Fibroblast of skin of scalp (primary cell): ENCODE results near the gene VAC14.

Experiments
- DNase-seq: peaks from one replicate; pipeline ENCODE4 v3.0.0-alpha.2; 2013

Gene VAC14

DNA sequence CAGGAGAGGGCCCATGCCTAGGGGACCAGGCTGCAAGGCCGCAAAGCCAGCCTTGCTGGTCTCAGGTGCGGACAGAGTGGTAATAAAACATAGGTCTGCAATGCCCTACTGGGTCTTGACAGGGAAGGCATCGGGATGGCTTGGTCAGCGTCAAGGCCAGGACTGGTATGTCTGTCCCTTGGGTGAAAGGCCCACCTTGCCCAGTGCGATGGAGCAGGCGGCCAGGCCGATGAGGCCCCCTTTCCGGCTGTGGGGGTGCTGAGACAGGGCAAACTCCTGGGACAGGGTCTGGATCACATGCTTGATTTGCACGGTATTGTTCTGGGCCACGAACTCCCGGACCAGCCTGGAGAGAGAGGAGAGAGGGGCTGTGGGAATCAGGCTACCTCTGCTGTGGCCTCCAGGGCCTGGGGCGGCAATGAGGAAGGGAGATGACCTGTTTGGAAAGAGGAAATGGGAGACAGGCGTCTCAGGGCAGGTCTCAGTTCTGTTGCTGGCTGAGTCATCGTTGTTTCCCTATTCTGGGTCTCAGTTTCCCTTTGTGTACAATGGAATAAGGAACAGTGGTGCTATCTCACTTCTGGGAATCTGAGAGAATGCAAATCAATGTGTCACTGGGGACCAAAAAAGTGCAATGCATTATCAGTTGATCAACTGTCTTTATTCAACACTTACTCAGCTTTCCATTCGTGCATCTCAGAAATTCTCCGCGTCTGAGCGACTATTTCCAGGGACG is 14.8 kb downstream of the VAC14 start:
- no peak for DNase-seq

DNA sequence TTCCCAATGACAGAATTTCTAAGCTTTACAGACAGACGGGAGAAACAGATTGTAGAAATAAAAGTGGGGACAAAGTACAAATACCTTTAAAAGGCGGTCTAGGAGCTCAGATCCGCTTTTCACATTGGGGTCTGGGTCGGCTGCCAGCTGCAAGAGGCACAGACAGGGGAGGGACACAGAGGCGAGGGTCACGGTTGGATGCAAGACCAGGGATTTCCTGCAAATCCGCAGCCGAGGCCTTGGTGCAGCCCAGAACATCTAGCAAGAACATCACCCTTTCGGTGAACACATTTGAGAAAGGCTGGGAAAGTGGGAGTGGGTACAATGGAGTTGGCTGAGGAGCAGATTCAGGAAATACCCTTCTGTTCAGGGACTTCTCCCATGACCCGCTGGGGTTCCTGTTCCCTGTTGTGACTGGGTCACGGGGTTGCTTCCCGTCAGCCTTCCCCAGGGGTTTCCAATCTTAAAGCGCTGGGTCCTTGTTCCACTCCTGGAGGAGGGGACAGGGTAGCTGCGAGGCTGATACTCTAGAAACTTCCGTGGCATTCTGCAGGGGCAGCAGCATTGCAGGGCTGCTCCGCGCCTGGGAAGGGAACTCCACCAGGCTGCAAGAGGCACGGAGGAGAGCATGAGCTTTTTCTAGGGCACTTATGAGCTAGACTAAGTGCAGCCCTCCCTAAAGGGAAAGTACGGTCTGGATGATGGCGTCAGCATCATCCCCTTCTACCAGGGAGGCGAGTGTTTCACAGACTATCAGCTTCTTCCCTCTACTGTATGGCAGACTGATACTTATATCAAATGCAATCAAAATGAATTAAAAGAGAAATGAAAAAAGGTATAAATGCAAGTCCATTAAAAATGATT is 16.0 kb downstream of the VAC14 start:
- DNase-seq: no peak

DNA sequence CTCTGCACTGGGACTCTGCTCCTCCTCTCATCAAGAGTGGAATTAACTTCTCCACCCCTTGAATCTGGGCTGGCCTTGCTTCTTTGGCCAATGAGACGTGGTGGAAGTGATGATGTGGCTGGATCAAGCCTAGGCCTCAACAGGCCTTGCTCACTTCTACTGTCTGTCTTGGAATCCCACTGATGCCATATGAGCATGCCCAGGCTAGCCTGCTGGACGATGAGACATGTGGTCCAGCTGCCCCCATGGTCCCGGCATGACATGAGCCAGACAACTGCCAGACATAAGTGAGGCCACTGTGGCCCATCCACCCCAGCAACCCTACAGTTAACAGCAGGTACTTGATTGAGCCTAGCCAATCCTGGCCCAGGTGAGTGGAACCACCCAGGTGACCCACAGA is 18.7 kb downstream of the VAC14 start:
- no peak for DNase-seq

DNA sequence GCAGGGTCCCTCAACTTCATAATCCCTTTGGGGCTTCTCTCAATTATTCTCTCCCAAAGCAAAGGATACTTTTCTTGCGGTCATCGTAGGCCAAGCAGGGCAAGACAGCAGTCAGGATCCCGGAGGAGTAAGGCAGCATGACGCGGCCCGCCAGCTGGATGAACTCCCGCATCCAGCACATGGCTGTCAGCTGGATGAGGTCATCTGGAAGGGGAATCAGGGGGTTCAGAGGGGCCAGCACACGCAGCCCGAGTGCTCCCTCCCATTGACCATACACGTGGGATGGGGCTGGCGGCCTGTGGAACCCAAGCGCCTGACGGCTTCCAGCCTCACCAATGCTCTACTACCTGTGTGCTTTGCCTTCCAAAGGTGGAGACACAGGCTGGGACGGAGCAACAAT is 19.2 kb downstream of the VAC14 start:
- no peak for DNase-seq

DNA sequence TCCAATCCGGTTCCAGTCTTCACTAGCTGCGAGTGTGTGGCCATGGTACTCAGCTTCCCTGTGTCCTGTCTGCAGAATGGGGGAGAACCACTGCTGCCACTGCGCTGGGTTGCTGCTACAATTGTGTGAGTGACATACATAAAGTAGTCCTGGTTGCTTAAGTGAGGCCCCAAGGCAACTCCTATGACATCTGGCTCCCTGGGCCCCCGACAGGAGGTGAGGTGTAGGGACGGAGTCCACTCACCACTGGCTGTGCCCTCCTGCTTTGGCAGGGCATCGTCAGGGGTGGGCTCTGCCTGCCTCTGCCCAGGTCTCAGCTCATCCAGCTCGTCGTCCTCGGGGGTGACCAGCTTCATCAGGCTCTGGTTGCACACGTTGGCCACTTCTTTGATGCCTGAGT is 20.4 kb downstream of the VAC14 start:
- DNase-seq: no peak

DNA sequence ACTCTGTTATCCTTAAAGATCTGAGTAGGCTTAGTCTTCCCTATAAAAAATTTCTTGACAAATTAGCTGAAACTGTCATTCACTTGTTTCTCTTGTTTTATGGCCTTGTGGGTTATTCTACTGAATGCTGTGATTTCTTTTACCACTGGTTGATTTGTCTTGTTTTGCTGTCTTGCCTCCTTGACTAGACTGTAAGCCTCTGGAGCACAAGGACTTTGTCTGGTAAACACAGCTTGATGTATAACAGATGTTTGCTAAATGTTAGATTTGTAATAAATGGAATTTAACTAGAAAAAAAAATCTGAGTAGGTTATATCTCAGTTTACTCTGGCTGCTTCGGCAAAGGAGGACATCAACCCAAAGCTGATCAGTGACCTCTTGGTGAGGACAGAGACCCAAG is 21.6 kb downstream of the VAC14 start:
- DNase-seq: no peak

DNA sequence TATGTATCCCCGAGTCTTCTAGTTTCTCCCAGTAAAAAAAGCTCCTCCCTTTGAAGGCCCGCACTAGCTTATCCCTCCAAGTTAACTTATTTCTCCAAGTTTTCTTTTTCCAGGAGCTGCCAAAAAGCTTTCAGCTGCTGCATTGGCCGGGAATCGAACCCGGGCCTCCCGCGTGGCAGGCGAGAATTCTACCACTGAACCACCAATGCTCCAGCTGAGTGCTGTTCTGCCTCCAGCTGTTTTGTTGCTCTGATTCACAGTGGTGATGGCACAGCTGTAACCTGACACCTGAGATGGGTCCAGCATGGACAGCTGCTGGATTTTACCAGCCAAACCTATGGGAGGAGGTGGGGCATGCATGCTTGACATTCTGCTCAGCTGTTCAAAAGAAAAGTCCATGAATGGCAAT is 22.1 kb downstream of the VAC14 start:
- DNase-seq: peak; percentile 92

DNA sequence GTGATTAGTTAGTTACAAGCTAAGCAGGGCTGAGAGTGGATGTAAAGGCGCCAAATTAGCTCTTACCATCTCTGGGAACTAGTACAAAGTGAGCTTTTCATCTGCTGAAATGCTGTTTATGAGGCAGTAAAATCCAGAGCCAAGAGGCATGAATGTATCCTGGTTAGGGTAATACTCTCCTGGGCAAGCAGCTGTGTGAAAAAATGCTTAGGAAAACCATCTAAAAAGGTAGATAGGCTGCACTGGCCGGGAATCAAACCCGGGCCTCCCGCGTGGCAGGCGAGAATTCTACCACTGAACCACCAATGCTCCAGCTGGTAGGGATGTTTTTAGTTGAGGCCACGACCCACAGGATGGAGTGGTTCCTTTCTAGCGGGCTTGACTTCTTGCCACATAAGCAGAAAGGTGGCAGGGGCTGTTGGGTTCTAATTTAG is 23.0 kb downstream of the VAC14 start:
- peak; percentile 55 for DNase-seq

DNA sequence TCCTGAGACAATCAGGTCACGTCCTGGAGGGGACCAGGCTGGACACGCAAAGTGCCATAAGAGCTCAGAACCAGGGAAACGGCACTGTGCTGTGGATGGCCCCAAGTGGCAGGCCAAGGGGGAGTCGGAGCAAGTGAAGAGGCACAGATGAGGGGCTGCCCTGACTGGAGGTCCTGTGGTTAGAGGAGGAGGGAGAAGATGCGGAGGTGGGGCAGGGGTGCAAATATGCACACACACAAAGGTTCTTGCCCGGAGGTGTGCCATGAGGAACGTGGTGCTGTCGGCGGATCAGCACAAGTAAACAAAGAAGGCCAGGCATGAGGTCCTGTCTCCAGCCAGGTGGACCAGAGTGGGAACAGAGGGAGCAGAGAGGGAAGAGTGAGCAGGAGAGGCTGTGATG is 23.5 kb downstream of the VAC14 start:
- DNase-seq: no peak

DNA sequence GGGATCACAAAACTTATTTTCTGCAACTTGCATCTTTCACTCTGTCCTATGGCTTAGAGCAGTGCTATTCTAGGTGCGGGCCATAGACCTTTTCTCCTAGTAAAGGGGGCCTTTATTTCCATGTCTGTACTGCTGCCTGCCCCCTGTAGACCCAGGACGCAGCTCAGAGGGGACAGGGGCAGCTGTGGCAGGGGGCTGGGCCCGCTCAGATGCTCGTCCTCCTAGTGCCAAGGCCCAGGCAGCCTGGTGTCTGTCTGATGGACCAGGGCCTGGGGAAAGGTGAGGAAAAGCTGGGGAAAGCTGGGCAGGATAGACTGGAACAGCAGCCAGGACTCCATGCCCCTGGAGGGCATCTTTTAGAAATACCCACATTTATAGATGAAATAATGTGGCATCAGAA is 25.6 kb downstream of the VAC14 start:
- DNase-seq: no peak

DNA sequence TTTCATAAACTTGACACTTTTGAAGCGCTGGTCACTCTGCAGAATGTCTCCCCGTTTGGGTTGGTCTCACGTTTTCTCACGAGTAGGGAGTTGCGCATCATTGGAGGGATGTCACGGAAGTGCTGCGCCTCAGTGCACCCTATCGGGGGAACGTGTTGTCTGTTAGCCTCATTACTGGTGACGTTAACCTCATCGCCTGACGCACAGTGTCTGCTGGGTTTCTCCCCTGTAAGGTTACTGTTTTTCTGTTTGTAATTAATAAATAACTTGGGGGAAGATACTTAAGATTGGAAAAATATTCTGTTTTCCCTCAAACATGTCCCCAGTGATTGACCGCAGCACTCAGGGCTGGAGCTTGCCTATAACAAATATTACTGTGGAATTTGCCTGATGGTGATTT is 26.7 kb downstream of the VAC14 start:
- DNase-seq: no peak

DNA sequence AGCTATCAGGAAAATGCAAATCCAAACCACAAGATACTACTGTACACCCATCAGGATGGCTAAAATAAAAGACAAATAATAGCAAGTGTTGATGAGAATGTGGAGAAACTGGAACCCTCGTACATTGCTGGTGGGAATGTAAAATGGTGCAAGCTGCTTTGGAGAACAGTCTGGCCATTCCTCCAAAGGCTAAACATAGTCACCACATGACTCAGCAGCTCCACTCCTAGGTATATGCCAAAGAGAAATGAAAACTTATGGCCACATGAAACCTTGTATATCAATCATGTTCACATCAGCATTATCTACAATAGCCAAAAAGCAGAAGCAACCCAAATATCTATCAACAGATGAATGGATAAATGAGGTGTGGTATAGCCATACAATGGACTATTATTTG is 28.5 kb downstream of the VAC14 start:
- peak; percentile 41 for DNase-seq

DNA sequence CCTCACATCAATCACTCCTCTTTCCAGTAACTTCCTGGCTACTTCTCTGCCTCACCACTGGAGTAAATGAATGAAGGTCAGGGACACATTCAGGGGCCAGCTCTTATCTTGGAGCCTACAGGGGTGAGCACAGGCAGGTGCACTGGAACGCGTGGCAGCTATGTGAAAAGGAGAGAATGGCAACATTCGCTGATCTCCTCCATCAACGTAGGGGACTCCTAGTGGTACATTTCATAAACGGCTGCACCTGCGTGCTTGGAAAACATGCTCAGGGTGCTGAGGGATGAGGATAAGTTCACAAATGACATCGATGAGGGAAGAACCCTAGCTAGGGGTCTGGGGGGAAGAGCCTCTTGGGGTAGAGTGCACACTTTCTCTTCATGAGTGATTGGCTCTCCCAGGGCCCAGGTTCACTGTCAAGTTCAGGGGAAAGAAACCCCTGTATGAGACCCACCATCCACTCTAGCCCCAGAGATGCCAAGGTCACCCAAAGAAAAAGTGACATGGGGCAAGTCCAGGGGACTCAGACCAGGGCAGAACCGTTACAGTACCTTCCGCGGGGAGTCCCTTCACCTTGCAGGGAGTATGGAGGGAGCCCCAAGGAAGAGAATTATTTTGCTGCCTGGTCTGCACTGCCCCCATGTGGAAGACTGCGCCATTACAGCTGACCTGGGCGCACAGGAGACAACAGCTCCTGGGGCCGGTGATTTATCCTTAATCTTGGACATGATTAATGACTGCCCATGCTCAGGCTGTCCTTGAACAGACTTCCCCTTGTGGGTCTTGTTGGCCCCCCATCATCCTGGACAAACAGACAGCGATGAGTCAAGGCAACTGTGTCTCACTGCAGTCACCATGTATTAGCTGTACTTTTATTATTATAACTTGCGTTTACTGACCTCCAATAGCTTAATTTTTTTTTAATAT is 30.1 kb downstream of the VAC14 start:
- DNase-seq: peak; percentile 60

DNA sequence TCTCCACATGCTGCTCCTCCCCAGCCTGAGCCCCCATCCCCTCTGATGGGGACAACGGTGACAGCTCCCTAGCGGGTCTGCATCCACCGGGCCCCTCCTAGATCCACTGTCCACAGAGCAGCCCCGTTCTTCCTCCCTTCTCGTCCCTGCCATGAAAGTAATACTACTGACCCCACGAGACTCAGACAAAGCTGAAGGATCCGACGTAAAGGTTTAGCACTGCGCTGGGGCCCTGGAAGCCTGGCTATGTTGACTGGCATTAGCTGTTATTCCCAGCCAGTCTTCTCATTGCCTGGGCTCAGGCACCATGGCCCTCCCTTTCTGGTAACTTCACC is 30.7 kb downstream of the VAC14 start:
- no peak for DNase-seq

DNA sequence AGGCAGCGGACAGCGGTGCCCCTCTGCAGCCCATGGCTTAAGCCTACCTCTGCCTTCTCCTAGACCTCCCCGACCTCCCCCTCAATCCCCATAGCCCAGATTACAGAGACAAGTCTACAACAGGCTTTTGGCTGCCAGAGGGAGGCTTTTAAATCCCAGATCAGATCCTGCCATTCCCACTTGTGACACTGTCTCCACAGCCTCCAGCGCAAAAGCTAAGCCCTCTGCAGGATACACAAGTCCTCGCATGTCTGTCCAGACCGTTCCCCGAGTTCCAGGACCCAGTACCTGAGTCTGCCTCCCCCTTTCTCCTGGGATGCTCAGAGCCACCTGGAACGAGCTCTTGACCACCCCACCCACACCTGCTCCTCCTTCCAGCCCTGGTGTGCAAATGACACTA is 31.2 kb downstream of the VAC14 start:
- DNase-seq: no peak

DNA sequence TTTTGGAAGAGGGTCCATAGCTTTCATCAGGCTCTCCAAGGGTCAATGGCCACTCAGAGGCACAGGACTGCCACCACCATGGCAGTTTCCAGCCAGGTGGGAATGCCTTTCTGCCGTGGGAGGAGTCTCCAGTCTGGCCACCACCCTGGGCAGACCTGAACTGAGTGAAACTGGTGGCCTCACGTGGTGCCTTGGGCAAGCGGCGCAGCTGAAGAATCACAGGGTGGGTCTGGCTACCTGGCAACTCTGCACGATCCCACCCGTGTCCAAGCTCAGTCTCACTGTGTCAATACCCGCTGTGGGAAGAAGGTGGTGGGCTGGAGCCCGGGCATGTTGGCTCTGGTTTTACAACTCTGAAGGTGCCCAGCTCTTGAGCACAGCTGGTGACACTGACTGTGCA is 31.8 kb downstream of the VAC14 start:
- no peak for DNase-seq

DNA sequence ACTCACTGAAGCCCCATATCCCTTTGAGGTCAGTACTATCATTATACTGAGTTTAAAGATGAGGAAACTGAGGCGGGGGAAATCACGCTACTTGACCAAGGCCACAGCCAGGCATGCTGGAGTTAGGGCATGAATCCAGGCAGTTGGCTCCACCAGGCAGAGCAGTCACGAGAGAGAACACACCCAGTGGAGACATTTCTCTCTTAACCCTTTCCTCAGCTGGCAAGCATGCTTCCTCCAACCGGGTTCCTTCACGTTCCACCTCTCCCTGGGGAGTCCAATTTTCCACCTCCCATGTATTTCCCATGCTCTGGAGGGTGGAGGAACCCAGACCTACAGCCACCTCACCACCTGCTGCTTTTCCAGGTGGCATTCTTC is 32.8 kb downstream of the VAC14 start:
- peak; percentile 39 for DNase-seq

DNA sequence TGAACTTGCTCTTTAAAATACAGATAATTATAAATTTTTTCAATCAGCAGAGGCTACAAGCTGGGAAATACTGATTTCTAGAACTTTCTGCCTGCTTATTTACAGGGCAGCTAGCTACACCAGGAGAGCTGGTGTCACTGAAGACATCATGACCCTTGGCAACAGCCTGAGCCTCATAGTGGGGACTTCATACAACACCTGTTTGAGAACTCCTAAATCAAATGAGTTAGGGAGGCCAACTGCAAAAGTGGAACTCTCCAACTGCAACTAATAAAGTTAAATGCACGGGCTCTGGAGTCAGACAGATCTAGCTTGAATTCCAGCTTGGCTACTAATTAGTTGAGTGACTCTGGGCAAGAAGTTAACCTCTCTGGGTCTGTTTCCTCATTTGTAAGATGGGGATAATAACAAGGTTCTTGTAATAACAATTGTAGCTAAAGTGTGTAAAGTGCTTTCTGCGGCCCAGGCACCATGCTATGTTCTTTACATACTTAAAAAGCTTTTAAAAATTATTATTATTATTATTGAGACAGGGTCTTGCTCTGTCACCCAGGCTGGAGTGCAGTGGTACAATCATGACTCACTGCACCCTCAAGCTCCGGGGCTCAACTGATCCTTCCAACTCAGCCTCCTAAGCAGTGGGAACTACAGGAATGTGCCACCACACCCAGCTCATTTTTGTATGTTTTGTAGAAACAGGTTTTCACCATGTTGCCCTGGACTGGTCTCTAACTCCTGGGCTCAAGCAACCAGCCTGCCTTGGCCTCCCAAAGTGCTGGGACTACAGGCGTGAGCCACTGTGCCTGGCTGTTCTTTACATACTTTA is 33.4 kb downstream of the VAC14 start:
- peak; percentile 69 for DNase-seq

DNA sequence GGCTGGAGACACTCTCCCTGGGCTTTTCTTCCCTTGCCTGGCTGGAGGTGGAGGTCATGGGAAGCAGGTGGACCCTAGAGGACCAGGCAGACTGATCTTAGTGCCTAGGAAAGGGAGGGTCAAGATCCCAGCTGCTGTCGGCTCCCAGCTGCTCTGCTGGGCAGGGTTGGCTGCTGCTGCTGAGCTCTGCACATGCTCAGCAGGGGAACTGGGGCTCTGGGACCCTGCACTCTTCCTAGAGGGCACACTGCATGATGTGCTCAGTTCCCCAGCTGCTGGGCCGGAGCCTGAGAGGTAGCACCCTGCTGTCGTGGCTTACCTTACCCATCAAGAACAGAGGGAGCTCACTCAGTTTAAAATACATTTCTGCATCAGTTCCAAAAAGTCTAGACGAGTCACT is 34.3 kb downstream of the VAC14 start:
- DNase-seq: no peak

DNA sequence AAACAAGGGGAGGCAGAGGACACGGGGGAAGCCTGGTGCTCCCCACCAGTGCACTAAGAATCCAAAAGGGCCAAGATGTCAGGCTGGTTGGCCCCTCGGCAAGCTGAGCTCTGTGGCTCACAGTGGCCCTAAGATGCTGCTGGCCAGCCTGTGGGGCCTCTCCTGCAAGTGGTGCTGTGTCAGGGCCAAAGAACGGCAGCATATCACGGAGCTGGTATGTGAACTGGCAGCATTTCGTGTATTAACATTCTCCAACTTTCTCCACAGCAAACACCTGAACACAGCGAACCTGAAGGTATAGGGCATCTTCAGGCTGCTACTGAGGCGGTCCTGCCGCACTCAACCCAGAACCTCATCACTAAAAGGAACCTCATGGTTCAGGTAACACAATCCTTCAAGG is 34.8 kb downstream of the VAC14 start:
- no peak for DNase-seq

DNA sequence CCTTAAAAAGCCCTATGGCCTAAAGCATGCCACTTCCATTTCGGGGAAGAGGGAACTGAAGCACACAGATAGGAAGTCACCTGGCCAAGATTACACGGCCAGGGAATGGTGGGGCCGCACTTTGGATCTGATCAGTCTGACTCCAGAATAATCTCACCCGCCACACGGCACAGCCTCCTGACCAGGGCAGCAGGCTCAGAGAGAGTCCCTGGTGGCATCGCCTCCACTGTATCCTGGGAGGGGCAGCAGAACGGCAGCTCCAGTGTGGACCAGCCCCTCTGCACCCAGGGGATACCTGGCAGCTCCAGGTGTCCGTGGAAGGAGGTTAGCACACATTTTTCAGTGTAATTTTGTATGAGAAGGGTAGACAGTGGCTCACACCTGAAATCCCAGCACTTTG is 35.5 kb downstream of the VAC14 start:
- no peak for DNase-seq

DNA sequence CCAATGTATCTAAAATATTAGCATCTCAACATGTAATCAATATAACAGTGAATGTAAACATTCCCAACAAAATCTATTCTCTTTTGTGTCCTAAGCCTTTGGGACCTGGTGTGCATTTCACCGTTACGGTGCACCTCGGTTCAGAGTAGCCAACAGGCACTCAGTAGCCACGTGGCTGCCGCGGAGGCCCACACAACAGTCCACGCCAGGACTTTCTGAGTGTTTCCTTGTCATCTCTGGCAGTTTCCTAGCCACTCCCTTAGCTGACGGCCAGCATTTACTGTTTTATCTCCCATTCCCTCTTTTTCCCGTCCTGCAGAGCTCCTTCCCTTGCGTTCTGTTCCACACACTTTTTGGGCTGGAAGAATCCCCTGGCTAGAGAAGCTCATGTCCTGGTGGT is 36.3 kb downstream of the VAC14 start:
- DNase-seq: no peak
